WTC11 (cell line): ENCODE data around the gene TRAFD1. TPM values are rescaled to one million over a fixed set of nuclear protein-coding genes. Genes with fewer than 3 reads are reported as not detected.

ENCODE experiments used
- ATAC-seq: fragments of 200-7000 bp; cut with Tn5 transposase; 2 replicates; pipeline ENCODE4 v1.10.0; 2021; ENCODE audit warnings: mild to moderate bottlenecking, moderate library complexity
- CTCF ChIA-PET: fragments of 300-600 bp; sonication (Branson Sonifier 250); formaldehyde crosslinking; loops from one replicate; lab custom pipeline; 2021; ENCODE audit warnings: antibody characterized with exemption; lab: Charles Lee
- POLR2A ChIA-PET: fragments of 350-600 bp; sonication (Branson Sonifier 250); formaldehyde crosslinking; loops from one replicate; lab custom pipeline; 2021; ENCODE audit warnings: antibody characterized with exemption; lab: Charles Lee
- DNase-seq: peaks from one replicate; pipeline ENCODE4 v3.0.0; 2021; ENCODE audit warnings: low spot score
- H3K27ac Mint-ChIP-seq: 2 replicates; pipeline ENCODE4 v1.8.0; 2021; ENCODE audit warnings: mixed read lengths
- H3K27me3 Mint-ChIP-seq: 2 replicates; pipeline ENCODE4 v1.8.0; 2021; ENCODE audit warnings: low read depth, mild to moderate bottlenecking, moderate library complexity, mixed read lengths
- H3K36me3 Mint-ChIP-seq: 2 replicates; pipeline ENCODE4 v1.8.0; 2021; ENCODE audit warnings: mixed read lengths
- H3K4me1 Mint-ChIP-seq: 2 replicates; pipeline ENCODE4 v1.8.0; 2022; ENCODE audit warnings: mixed read lengths
- H3K4me3 Mint-ChIP-seq: 2 replicates; pipeline ENCODE4 v1.8.0; 2021; ENCODE audit warnings: mild to moderate bottlenecking, moderate library complexity, mixed read lengths
- H3K9me3 Mint-ChIP-seq: 2 replicates; pipeline ENCODE4 v1.8.0; 2021; ENCODE audit warnings: mixed read lengths
- CBFB ChIP-seq: sonication (generic); formaldehyde crosslinking; IDR thresholded peaks from 2 replicates; pipeline ENCODE4 v1.8.1; 2022; ENCODE audit warnings: mild to moderate bottlenecking, low read depth, missing genetic modification reagents
- CDX4 ChIP-seq: fragments of 250-450 bp; sonication (Bioruptor Pico); IDR thresholded peaks from 2 replicates; pipeline ENCODE4 v1.9.0; 2021; ENCODE audit warnings: moderate library complexity, mild to moderate bottlenecking, inconsistent platforms, borderline replicate concordance
- CREB1 ChIP-seq: sonication (generic); formaldehyde crosslinking; IDR thresholded peaks from 2 replicates; pipeline ENCODE4 v1.8.0; 2023; ENCODE audit warnings: mild to moderate bottlenecking, missing genetic modification reagents
- FOXK1 ChIP-seq: sonication (generic); formaldehyde crosslinking; IDR thresholded peaks from 2 replicates; pipeline ENCODE4 v1.8.0; 2022; ENCODE audit warnings: mild to moderate bottlenecking, moderate library complexity, missing genetic modification reagents
- GABPB1 ChIP-seq: sonication (generic); formaldehyde crosslinking; IDR thresholded peaks from 2 replicates; pipeline ENCODE4 v1.8.1; 2023; ENCODE audit warnings: mild to moderate bottlenecking, missing genetic modification reagents
- HMGA2 ChIP-seq: fragments of 250-450 bp; sonication (Bioruptor Pico); IDR thresholded peaks from 2 replicates; pipeline ENCODE4 v1.4.0; 2021; ENCODE audit warnings: mild to moderate bottlenecking, moderate library complexity
- MAX ChIP-seq: sonication (generic); formaldehyde crosslinking; IDR thresholded peaks from 2 replicates; pipeline ENCODE4 v1.8.0; 2022; ENCODE audit warnings: mild to moderate bottlenecking, missing genetic modification reagents
- NFE2L1 ChIP-seq: sonication (generic); formaldehyde crosslinking; IDR thresholded peaks from 2 replicates; pipeline ENCODE4 v1.8.1; 2023; ENCODE audit warnings: missing genetic modification reagents
- NFYB ChIP-seq: sonication (generic); formaldehyde crosslinking; conservative IDR thresholded peaks from 2 replicates; pipeline ENCODE4 v1.8.0; 2022; ENCODE audit warnings: low read depth, missing genetic modification reagents
- NR2C2 ChIP-seq: sonication (generic); formaldehyde crosslinking; IDR thresholded peaks from 2 replicates; pipeline ENCODE4 v1.8.0; 2022; ENCODE audit warnings: mild to moderate bottlenecking, missing genetic modification reagents
- RELA ChIP-seq: sonication (generic); formaldehyde crosslinking; IDR thresholded peaks from 2 replicates; pipeline ENCODE4 v1.8.1; 2022; ENCODE audit warnings: missing genetic modification reagents, mild to moderate bottlenecking, borderline replicate concordance
- SMAD3 ChIP-seq: sonication (generic); formaldehyde crosslinking; IDR thresholded peaks from 2 replicates; pipeline ENCODE4 v1.8.0; 2022; ENCODE audit warnings: missing genetic modification reagents, mild to moderate bottlenecking, borderline replicate concordance
- TCF7 ChIP-seq: sonication (generic); formaldehyde crosslinking; IDR thresholded peaks from 2 replicates; pipeline ENCODE4 v1.8.0; 2022; ENCODE audit warnings: mild to moderate bottlenecking, low read depth, missing genetic modification reagents, moderate library complexity
- TEAD4 ChIP-seq: sonication (generic); formaldehyde crosslinking; IDR thresholded peaks from 2 replicates; pipeline ENCODE4 v1.8.0; 2022; ENCODE audit warnings: mild to moderate bottlenecking, missing genetic modification reagents
- ZNF121 ChIP-seq: sonication (generic); formaldehyde crosslinking; IDR thresholded peaks from 2 replicates; pipeline ENCODE4 v1.8.0; 2023; ENCODE audit warnings: missing genetic modification reagents
- ZNF219 ChIP-seq: sonication (generic); formaldehyde crosslinking; IDR thresholded peaks from 2 replicates; pipeline ENCODE4 v1.8.0; 2023; ENCODE audit warnings: missing genetic modification reagents, mild to moderate bottlenecking, borderline replicate concordance
- ZNF423 ChIP-seq: fragments of 250-450 bp; sonication (Bioruptor Pico); IDR thresholded peaks from 2 replicates; pipeline ENCODE4 v2.1.2; 2022; ENCODE audit warnings: mild to moderate bottlenecking, moderate library complexity
- ZNF671 ChIP-seq: fragments of 250-450 bp; sonication (Bioruptor Pico); IDR thresholded peaks from 2 replicates; pipeline ENCODE4 v1.8.0; 2021; ENCODE audit warnings: mild to moderate bottlenecking
- total RNA-seq: library from RNA; stranded (reverse); gene quantifications from 3 replicates; pipeline ENCODE4 v1.2.3, GENCODE V29; 2021
- TF ChIP-seq, protein P1 (sequence below): sonication (generic); formaldehyde crosslinking; IDR thresholded peaks from 2 replicates; pipeline ENCODE4 v1.8.0; 2022; ENCODE audit warnings: missing genetic modification reagents
- TF ChIP-seq, protein P2 (sequence below): fragments of 200-600 bp; IDR thresholded peaks from 2 replicates; pipeline ENCODE4 v1.8.0; 2022; ENCODE audit warnings: antibody characterized with exemption
- TF ChIP-seq, protein P3 (sequence below): sonication (generic); formaldehyde crosslinking; IDR thresholded peaks from 2 replicates; pipeline ENCODE4 v1.8.0; 2023; ENCODE audit warnings: missing genetic modification reagents, mild to moderate bottlenecking, borderline replicate concordance
- TF ChIP-seq, protein P4 (sequence below): sonication (generic); formaldehyde crosslinking; IDR thresholded peaks from 2 replicates; pipeline ENCODE4 v1.8.0; 2023; ENCODE audit warnings: missing genetic modification reagents
- TF ChIP-seq, protein P5 (sequence below): sonication (generic); formaldehyde crosslinking; IDR thresholded peaks from 2 replicates; pipeline ENCODE4 v1.8.1; 2022; ENCODE audit warnings: mild to moderate bottlenecking, missing genetic modification reagents, moderate library complexity, borderline replicate concordance

TRAFD1 gene
- total RNA-seq, 1 experiment from 2014 or later: 25.1 TPM

DNA sequence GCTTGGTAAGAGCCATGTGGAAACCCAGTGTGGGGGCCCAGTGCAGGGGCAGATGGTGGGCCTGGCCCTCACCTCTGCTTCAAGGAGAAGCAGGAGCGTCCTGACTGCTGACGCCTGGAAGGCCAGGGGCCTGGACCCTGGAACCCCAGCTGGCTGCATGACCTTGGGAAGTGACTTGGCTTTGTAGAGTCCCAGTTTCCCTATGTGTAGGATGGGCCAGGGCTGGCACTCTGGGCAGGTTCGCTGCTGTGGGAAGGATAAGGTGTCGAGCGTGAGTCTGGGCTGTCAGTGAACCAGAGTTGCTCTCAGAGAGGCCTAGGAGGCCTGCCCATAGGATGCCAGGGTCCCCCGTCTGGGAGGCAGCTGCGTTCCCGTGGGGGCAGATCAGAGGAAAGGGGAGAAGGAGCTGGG is 43.2 kb downstream of the TRAFD1 start (continued):
- no peak for TF ChIP-seq TCF7
- no peak for TF ChIP-seq RELA
- TF ChIP-seq ZNF423: no peak
- TF ChIP-seq ZNF121 (CRISPR knock-in tag): no peak
- TF ChIP-seq CDX4: no peak
- no peak for TF ChIP-seq SMAD3
- no peak for TF ChIP-seq NFYB (CRISPR knock-in tag)
- no peak for TF ChIP-seq CBFB (CRISPR knock-in tag)
- TF ChIP-seq, all 79 proteins: peak for 0

DNA sequence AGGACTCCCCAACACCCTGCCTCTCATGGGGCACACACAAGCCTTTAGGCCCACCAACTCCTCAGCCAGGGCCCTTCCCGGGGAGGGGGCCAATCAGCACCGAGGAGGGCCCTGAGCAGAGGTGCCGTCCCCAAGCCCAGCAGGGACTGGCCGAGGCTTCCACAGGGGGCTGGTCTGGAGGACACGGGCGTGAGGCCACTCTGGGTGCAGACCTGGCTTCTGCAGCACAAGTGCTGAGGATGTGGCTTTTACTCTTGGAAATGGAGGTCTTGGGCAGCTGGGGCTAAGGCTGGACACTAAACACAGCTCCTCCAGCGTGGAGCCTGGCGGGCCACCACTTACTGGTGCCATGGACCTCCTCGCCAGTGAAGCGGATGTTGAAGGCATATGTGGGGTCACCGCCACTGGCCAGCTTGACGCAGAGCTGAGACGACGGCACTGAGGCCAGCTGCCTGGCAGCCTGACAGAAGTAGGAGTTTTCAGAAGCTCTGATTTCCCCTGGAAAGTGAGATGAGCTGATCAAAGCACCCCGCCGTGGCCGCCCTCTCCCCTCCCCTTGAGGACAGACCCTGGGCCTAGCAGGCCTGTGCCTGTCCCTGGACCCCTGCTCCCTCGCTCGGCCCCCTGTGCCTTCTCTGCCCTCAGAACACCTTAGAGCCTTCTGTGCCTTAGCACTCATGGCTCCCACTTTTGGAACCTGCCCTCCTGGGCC is 44.0 kb downstream of the TRAFD1 start:
- ATAC-seq: no peak
- Mint-ChIP-seq H3K4me3 (no peak overlapping the region), H3K36me3 (no peaks in the 10 kb centered on the region), H3K27ac (no peak overlapping the region), H3K27me3 (no peaks in the 10 kb centered on the region), H3K9me3 (no peaks in the 10 kb centered on the region), H3K4me1 (0 out of 2 replicates have a peak, but pooled peaks cover 3% of the 10 kb centered on the region)
- ChIA-PET CTCF (interaction anchor here (0.6 to 1.3 kb wide), 2 partner anchors 29 to 114 kb away, joined by 3 to 6 read pairs; no protein-coding TSS in a partner anchor), POLR2A (interaction anchor here (0.6 kb wide), 1 partner anchor 71 kb away, joined by 3 read pairs; no protein-coding TSS in a partner anchor)
- TF ChIP-seq, protein P1, sequence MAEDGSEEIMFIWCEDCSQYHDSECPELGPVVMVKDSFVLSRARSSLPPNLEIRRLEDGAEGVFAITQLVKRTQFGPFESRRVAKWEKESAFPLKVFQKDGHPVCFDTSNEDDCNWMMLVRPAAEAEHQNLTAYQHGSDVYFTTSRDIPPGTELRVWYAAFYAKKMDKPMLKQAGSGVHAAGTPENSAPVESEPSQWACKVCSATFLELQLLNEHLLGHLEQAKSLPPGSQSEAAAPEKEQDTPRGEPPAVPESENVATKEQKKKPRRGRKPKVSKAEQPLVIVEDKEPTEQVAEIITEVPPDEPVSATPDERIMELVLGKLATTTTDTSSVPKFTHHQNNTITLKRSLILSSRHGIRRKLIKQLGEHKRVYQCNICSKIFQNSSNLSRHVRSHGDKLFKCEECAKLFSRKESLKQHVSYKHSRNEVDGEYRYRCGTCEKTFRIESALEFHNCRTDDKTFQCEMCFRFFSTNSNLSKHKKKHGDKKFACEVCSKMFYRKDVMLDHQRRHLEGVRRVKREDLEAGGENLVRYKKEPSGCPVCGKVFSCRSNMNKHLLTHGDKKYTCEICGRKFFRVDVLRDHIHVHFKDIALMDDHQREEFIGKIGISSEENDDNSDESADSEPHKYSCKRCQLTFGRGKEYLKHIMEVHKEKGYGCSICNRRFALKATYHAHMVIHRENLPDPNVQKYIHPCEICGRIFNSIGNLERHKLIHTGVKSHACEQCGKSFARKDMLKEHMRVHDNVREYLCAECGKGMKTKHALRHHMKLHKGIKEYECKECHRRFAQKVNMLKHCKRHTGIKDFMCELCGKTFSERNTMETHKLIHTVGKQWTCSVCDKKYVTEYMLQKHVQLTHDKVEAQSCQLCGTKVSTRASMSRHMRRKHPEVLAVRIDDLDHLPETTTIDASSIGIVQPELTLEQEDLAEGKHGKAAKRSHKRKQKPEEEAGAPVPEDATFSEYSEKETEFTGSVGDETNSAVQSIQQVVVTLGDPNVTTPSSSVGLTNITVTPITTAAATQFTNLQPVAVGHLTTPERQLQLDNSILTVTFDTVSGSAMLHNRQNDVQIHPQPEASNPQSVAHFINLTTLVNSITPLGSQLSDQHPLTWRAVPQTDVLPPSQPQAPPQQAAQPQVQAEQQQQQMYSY (CRISPR knock-in tag): no peak
- TF ChIP-seq NFE2L1 (CRISPR knock-in tag): no peak
- TF ChIP-seq, protein P2, sequence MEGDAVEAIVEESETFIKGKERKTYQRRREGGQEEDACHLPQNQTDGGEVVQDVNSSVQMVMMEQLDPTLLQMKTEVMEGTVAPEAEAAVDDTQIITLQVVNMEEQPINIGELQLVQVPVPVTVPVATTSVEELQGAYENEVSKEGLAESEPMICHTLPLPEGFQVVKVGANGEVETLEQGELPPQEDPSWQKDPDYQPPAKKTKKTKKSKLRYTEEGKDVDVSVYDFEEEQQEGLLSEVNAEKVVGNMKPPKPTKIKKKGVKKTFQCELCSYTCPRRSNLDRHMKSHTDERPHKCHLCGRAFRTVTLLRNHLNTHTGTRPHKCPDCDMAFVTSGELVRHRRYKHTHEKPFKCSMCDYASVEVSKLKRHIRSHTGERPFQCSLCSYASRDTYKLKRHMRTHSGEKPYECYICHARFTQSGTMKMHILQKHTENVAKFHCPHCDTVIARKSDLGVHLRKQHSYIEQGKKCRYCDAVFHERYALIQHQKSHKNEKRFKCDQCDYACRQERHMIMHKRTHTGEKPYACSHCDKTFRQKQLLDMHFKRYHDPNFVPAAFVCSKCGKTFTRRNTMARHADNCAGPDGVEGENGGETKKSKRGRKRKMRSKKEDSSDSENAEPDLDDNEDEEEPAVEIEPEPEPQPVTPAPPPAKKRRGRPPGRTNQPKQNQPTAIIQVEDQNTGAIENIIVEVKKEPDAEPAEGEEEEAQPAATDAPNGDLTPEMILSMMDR: no peak
- no peak for TF ChIP-seq CDX4
- TF ChIP-seq, protein P3, sequence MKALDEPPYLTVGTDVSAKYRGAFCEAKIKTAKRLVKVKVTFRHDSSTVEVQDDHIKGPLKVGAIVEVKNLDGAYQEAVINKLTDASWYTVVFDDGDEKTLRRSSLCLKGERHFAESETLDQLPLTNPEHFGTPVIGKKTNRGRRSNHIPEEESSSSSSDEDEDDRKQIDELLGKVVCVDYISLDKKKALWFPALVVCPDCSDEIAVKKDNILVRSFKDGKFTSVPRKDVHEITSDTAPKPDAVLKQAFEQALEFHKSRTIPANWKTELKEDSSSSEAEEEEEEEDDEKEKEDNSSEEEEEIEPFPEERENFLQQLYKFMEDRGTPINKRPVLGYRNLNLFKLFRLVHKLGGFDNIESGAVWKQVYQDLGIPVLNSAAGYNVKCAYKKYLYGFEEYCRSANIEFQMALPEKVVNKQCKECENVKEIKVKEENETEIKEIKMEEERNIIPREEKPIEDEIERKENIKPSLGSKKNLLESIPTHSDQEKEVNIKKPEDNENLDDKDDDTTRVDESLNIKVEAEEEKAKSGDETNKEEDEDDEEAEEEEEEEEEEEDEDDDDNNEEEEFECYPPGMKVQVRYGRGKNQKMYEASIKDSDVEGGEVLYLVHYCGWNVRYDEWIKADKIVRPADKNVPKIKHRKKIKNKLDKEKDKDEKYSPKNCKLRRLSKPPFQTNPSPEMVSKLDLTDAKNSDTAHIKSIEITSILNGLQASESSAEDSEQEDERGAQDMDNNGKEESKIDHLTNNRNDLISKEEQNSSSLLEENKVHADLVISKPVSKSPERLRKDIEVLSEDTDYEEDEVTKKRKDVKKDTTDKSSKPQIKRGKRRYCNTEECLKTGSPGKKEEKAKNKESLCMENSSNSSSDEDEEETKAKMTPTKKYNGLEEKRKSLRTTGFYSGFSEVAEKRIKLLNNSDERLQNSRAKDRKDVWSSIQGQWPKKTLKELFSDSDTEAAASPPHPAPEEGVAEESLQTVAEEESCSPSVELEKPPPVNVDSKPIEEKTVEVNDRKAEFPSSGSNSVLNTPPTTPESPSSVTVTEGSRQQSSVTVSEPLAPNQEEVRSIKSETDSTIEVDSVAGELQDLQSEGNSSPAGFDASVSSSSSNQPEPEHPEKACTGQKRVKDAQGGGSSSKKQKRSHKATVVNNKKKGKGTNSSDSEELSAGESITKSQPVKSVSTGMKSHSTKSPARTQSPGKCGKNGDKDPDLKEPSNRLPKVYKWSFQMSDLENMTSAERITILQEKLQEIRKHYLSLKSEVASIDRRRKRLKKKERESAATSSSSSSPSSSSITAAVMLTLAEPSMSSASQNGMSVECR (CRISPR knock-in tag): no peak
- no peak for TF ChIP-seq MAX (CRISPR knock-in tag)
- no peak for TF ChIP-seq FOXK1
- no peak for TF ChIP-seq GABPB1 (CRISPR knock-in tag)
- no peak for TF ChIP-seq ZNF671 (CRISPR knock-in tag)
- TF ChIP-seq TCF7: no peak
- TF ChIP-seq CREB1 (CRISPR knock-in tag): no peak
- TF ChIP-seq, protein P4, sequence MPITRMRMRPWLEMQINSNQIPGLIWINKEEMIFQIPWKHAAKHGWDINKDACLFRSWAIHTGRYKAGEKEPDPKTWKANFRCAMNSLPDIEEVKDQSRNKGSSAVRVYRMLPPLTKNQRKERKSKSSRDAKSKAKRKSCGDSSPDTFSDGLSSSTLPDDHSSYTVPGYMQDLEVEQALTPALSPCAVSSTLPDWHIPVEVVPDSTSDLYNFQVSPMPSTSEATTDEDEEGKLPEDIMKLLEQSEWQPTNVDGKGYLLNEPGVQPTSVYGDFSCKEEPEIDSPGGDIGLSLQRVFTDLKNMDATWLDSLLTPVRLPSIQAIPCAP (CRISPR knock-in tag): no peak
- no peak for TF ChIP-seq HMGA2
- TF ChIP-seq ZNF219 (CRISPR knock-in tag): no peak
- TF ChIP-seq, protein P5, sequence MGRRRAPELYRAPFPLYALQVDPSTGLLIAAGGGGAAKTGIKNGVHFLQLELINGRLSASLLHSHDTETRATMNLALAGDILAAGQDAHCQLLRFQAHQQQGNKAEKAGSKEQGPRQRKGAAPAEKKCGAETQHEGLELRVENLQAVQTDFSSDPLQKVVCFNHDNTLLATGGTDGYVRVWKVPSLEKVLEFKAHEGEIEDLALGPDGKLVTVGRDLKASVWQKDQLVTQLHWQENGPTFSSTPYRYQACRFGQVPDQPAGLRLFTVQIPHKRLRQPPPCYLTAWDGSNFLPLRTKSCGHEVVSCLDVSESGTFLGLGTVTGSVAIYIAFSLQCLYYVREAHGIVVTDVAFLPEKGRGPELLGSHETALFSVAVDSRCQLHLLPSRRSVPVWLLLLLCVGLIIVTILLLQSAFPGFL (CRISPR knock-in tag): no peak
- no peak for TF ChIP-seq NR2C2 (CRISPR knock-in tag)
- no peak for TF ChIP-seq TEAD4 (CRISPR knock-in tag)
- no peak for DNase-seq
